Lower leg skin (tissue), 4 donors: Measurements from ENCODE around the gene CRACR2A. TPM values are rescaled to one million over a fixed set of nuclear protein-coding genes. Genes with fewer than 3 reads are reported as not detected.

Experiments
- DNase-seq, 2 donors: peaks; one replicate each; pipeline ENCODE4 v3.0.0-alpha.2; 2019; ENCODE audit warnings: low spot score in 2 of 2
- H3K4me3 ChIP-seq: fragments of 200-600 bp; sonication (generic); 2 replicates; pipeline ENCODE4 v1.5.1; 2017; ENCODE audit warnings: mild to moderate bottlenecking, low read depth; ENCODE audit not compliant: poor library complexity, severe bottlenecking
- POLR2A ChIP-seq, 2 donors: fragments of 450-650 bp; IDR thresholded peaks; one replicate each; pipeline ENCODE4 v1.6.1; 2016 to 2017; ENCODE audit warnings: antibody characterized with exemption in 2 of 2, mild to moderate bottlenecking in 1 of 2, moderate library complexity in 1 of 2
- WGBS, 2 donors: methylation state at CpG; one replicate each; pipeline ENCODE4 v1.1.5; 2018; 5-methylcytosine and 5-hydroxymethylcytosine counted together
- intact Hi-C: fragments of 100-400 bp; cut with DNase I; formaldehyde crosslinking; loops from one replicate; pipeline ENCODE4 v1.15.0; 2023; ENCODE audit warnings: low total_unique reads
- total RNA-seq, 4 donors: library from RNA; depleted of rRNA; stranded (reverse); fragments of >200 nt; gene quantifications; one replicate each; pipeline ENCODE4 v1.1.0, GENCODE V29; 2016
- TF ChIP-seq, protein P1 (sequence below), 3 donors: fragments of 450-650 bp; IDR thresholded peaks; one replicate each; pipeline ENCODE4 v1.5.1; 2016; ENCODE audit warnings: antibody characterized with exemption in 3 of 3, mild to moderate bottlenecking in 3 of 3, moderate library complexity in 2 of 3

CRACR2A gene
- total RNA-seq, 4 donors from 2014 or later = 1.4 to 14.4 (median 6.6) TPM

DNA sequence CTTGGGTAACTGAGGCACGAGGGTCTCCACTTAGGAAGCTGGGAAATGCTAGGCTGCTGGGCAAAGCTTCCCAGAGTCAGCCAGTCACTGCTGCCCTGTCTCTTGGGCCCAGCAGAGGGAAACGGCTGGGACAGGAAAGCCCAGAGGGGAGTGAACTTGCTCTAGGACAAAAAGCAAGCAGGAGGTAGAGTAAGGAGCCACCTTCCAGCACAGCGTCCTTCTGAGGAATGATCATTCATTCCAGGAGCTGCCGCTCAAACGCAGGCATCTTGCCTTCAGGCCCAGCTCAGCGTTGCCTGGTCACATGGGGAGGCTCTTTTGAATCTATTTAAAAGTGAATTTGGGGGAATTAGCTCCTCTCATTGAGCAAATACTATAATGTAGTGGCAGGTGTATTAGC lies 118.6 kb downstream of the CRACR2A start:
- intact Hi-C loops = no loop called here
- WGBS, 2 donors = 55 to 69% methylated on average over 6 of the region's 6 CpGs

DNA sequence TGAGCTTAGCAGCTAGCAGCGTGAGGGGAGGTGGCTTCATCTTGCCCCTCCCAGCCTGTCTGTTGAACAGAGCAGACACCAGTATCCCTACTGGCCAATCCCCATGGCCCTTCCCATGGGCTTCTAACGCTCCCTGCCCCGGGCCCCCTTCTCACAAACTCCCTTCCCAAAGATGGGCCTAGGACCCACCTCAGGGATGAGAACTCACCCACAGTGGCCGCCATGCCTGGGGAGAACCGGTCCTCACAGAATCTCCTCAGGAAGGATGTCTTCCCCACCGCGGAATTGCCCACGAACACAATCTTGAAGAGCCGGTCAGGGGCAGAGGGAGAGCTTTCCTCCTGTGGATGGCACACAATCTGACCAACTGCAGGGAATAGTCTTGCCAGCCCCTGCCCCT lies 119.5 kb downstream of the CRACR2A start:
- intact Hi-C loops = no loop called here
- TF ChIP-seq POLR2A (IDR thresholded peaks at IDR 0.05) = no peak
- TF ChIP-seq, protein P1, sequence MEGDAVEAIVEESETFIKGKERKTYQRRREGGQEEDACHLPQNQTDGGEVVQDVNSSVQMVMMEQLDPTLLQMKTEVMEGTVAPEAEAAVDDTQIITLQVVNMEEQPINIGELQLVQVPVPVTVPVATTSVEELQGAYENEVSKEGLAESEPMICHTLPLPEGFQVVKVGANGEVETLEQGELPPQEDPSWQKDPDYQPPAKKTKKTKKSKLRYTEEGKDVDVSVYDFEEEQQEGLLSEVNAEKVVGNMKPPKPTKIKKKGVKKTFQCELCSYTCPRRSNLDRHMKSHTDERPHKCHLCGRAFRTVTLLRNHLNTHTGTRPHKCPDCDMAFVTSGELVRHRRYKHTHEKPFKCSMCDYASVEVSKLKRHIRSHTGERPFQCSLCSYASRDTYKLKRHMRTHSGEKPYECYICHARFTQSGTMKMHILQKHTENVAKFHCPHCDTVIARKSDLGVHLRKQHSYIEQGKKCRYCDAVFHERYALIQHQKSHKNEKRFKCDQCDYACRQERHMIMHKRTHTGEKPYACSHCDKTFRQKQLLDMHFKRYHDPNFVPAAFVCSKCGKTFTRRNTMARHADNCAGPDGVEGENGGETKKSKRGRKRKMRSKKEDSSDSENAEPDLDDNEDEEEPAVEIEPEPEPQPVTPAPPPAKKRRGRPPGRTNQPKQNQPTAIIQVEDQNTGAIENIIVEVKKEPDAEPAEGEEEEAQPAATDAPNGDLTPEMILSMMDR (IDR thresholded peaks at IDR 0.05) = no peak
- H3K4me3 ChIP-seq = no peak overlapping the region
- WGBS, 2 donors = 97% methylated on average over 9 of the region's 9 CpGs
- peak in 1 of 2 donors; percentile 77 for DNase-seq

More for the DNA sequence above, 118.6 kb downstream of the CRACR2A start:
- H3K4me3 ChIP-seq = no peak overlapping the region
- TF ChIP-seq POLR2A (IDR thresholded peaks at IDR 0.05) = no peak
- TF ChIP-seq, protein P1 (IDR thresholded peaks at IDR 0.05) = no peak
- DNase-seq = peak in 1 of 2 donors; percentile 37

DNA sequence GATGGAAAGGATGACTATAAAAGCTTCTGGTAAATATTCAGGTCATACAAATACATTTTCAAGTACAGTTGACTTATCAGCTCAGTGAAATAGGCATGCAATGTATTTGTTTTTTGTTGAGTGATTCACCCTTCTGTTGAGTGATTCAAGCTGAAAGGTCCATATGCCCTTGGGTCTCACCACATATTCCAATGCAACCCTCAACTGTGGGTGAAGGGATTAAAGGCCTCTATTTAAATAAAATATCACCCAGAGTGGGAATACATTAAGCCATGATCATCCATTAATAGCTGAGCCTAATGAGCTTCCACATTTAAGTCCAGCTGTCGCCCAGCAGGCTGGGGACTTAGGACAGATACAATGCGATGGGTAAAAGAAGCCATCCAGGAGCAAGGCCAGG lies 120.2 kb downstream of the CRACR2A start:
- intact Hi-C loops = no loop called here
- no peak overlapping the region for H3K4me3 ChIP-seq
- WGBS, 2 donors = 86 to 88% methylated on average over 2 of the region's 2 CpGs
- DNase-seq = peak in 1 of 2 donors; percentile 29
- TF ChIP-seq POLR2A (IDR thresholded peaks at IDR 0.05) = no peak
- TF ChIP-seq, protein P1 (IDR thresholded peaks at IDR 0.05) = no peak

DNA sequence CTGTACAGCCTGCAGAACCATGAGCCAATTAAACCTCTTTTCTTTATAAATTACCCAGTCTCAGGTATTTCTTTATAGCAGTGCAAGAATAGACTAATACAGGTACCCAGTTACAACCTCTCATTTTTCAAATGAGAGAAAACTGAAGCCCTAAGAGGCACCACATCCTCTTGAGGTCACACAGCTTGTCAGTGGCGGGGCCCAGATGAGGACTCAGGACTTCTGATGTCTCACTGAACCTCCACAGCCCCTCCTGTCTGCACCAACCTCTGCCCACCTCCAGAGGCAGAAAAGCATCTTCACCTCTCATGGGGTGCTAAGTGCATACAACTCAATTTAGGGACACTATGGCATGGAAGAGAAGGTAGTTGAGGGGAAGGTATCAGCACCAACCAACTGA lies 120.7 kb downstream of the CRACR2A start:
- H3K4me3 ChIP-seq = no peak overlapping the region
- WGBS, 2 donors = 91 to 100% methylated on average over 1 of the region's 1 CpG
- peak in 1 of 2 donors; percentile 42 for DNase-seq
- no peak for TF ChIP-seq POLR2A (IDR thresholded peaks at IDR 0.05)
- TF ChIP-seq, protein P1 (IDR thresholded peaks at IDR 0.05) = no peak
- intact Hi-C loops = no loop called here

DNA sequence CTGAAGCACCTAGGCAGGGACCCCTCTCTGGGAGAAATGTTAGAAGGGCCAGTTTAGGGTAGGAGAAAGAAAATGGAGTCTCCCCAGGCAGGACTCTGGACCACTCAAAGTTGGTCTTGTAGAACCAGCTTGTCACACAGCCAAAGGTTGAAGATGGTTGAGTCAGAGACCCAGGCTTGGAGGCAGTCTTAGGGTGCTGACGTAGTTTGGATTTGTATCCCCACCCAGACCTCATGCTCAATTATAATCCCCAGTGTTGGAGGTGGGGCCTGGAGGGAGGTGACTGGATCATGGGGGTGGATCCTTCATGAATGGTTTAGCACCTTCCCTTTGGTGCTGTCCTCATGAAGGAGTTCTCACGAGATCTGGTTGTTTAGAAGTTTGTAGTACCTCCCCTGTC lies 121.2 kb downstream of the CRACR2A start:
- peak in 1 of 2 donors; percentile 17 for DNase-seq
- intact Hi-C loops = no loop called here
- TF ChIP-seq, protein P1 (IDR thresholded peaks at IDR 0.05) = no peak
- TF ChIP-seq POLR2A (IDR thresholded peaks at IDR 0.05) = no peak
- no peak overlapping the region for H3K4me3 ChIP-seq
- 84 to 89% methylated on average over 2 of the region's 2 CpGs for WGBS, 2 donors

DNA sequence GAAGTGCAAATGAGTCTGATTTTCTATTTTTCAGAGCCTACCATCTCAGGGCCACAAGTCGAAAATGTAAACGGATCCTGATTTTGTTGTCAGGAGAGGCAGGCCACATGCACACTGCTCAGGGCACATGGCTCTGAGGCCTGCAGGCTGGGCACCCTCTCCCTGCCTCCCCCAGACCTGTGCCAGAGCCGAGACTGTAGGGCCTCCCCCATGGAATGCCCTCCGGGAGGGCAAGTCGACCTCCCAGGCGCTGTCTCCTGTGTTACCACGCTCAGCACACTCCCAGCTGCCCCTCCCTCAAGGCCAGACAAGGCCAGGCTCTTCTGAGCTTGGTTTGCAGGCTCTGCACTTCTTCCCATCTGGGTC lies 121.7 kb downstream of the CRACR2A start:
- DNase-seq = peak in 1 of 2 donors; percentile 73
- intact Hi-C loops = no loop called here
- no peak overlapping the region for H3K4me3 ChIP-seq
- WGBS, 2 donors = 75 to 81% methylated on average over 7 of the region's 7 CpGs
- no peak for TF ChIP-seq POLR2A (IDR thresholded peaks at IDR 0.05)
- TF ChIP-seq, protein P1 (IDR thresholded peaks at IDR 0.05) = no peak
